Urothelium cell line (cell line): ENCODE data around the gene NHSL1.

ENCODE experiments used
- DNase-seq: peaks from one replicate; pipeline ENCODE4 v3.0.0; 2011; ENCODE audit warnings: low spot score, mixed read lengths
- FAIRE-seq: peaks from 2 replicates; lab custom pipeline; 2011; peaks lifted over from hg19 to GRCh38; lab: Jason Lieb, UNC

NHSL1 gene

DNA sequence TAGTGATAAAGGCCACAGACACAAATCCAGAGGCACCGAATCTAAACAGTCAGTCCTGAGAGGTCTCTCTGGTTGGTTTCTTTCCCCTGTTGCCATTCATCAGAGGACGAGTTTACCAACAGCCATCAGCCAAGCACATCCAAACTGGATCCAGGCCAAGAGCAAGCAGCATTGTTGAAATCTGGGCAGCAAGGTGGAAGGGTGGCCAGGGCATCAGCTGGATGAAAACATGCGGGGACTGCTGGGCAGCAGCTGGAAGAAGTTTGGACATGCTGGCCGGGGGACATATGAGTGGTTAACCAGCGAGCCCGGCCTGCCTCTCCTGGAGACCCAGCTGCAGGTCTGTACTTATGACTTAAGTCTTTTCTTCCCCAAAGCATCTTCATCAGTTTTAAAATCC is 121.5 kb downstream of the NHSL1 start, which contains the start of gene SMIM28:
SMIM28 (plus strand) TSS at position 62 of the 400 bp plus-strand sequence; CDS start at position 230, 168 bp downstream.
- FAIRE-seq (no peak), DNase-seq (no peak)

DNA sequence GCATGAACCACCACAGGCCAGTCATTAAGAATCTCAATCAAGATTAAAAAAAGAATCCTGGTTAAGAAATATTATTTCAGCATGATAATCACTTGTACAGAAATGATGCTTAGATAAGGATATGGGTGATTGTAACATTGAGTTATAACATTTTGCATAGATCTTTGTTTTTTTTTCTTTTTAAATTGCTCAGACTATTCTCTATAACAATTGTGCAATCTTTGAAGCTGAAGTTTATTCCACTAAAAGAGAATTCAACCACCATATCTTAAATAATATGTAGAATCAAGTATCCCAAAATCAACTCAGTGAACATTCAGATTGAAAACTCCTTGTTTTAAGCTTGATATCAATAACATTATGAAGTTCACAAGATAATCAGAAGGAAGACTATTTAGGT is 122.3 kb downstream of the NHSL1 start:
- DNase-seq (no peak), FAIRE-seq (no peak)

GRCh38 chr6:138374815-138375214 is 124.5 kb downstream of the NHSL1 start:
- no peak for FAIRE-seq

DNA sequence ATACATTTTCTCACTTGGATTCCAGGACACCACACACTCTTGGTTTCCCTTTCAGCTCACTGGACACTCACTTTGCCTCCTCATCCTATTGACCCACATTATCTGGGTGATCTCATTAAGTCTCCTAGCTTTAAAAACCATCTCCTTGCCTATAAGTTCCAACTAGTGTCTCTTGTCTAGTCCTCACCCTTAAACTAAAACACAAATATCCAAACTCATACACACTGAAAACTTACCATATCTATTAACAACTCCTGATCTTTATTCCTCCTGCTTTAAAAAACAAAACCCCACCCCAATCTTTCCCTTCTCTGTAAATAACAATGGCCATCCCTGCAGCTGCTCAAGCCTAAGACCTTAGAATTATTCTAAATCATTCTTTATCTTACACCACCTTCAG is 125.1 kb downstream of the NHSL1 start:
- FAIRE-seq: no peak
- no peak for DNase-seq

More at GRCh38 chr6:138374815-138375214, 124.5 kb downstream of the NHSL1 start:
- DNase-seq: no peak

GRCh38 chr6:138372711-138373463 is 126.4 kb downstream of the NHSL1 start:
- FAIRE-seq (no peak), DNase-seq (no peak)
